GM23248 (cell line): ENCODE measurements around the gene CDK4.

Experiments
- EZH2 ChIP-seq: fragments of 200-600 bp; sonication (generic); IDR thresholded peaks from 2 replicates; pipeline ENCODE4 v1.6.1; 2018; ENCODE audit warnings: antibody characterized with exemption, mild to moderate bottlenecking; ENCODE audit not compliant: insufficient read depth, poor library complexity, severe bottlenecking
- EZH2phosphoT487 ChIP-seq: fragments of 200-600 bp; sonication (generic); IDR thresholded peaks from 2 replicates; pipeline ENCODE4 v1.6.1; 2018; ENCODE audit warnings: antibody characterized with exemption, moderate library complexity, mild to moderate bottlenecking, low read depth; ENCODE audit not compliant: insufficient read depth

GRCh38 chr12:57764662-57765002 lies 12.5 kb upstream of the CDK4 start:
- TF ChIP-seq EZH2 (no peak), EZH2phosphoT487 (no peak)
